ENCODE data around the gene PODXL2. TPM values are rescaled to one million over a fixed set of nuclear protein-coding genes. Genes with fewer than 3 reads are reported as not detected.
A peak's percentile ranks its signal among the peaks of the same experiment; 100 is the strongest.

PODXL2 gene
- total RNA-seq, 2 donors from 2014 or later, result 8.3 to 14.2 TPM

- intact Hi-C loops (cut with DNase I), result no loop called here
- no peaks in the 10 kb centered on the region for H3K4me1 ChIP-seq
- DNase-seq (peak in 1 of 4 donors; percentile 3), ATAC-seq (no peak)
- WGBS, 2 donors, result 60 to 90% methylated on average over 2 to 3 of the region's 5 CpGs
- no peak overlapping the region for H3K4me3 ChIP-seq
- peak overlapping the region in 1 of 4 donors; percentile 1 for H3K27ac ChIP-seq
- TF ChIP-seq CTCF (IDR thresholded peaks at IDR 0.05), result no peak
- no peak for TF ChIP-seq POLR2A (IDR thresholded peaks at IDR 0.05)
- no peaks in the 10 kb centered on the region for H3K27me3 ChIP-seq
- no peaks in the 10 kb centered on the region for H3K36me3 ChIP-seq (replicated peaks in 1 of 2; ENCODE audit: insufficient read depth in 1 of 2, low read depth in 2 of 2)
- no peaks in the 10 kb centered on the region for H3K9me3 ChIP-seq
These were observed 85.9 kb downstream of the PODXL2 start for GRCh38 chr3:127714866-127715265.

- H3K36me3 ChIP-seq (replicated peaks in 1 of 2; ENCODE audit: insufficient read depth in 1 of 2, low read depth in 2 of 2), result no peaks in the 10 kb centered on the region
- no peak overlapping the region for H3K4me3 ChIP-seq
- H3K27me3 ChIP-seq, result no peaks in the 10 kb centered on the region
- DNase-seq (peak in 1 of 4 donors; percentile 1), ATAC-seq (no peak)
- H3K4me1 ChIP-seq, result peaks cover 3% of the 10 kb centered on the region
- intact Hi-C loops (cut with DNase I), result no loop called here
- H3K9me3 ChIP-seq, result no peaks in the 10 kb centered on the region
- TF ChIP-seq CTCF (IDR thresholded peaks at IDR 0.05) (no peak), POLR2A (IDR thresholded peaks at IDR 0.05) (no peak)
- 44 to 54% methylated on average over 8 of the region's 8 CpGs for WGBS, 2 donors
- H3K27ac ChIP-seq, result no peak overlapping the region
These were observed 86.5 kb downstream of the PODXL2 start for GRCh38 chr3:127715532-127715931.

GRCh38 chr3:127716384-127716783 lies 87.4 kb downstream of the PODXL2 start:
- Histone ChIP-seq H3K27ac (no peak overlapping the region), H3K4me3 (no peak overlapping the region), H3K27me3 (no peaks in the 10 kb centered on the region), H3K4me1 (peaks cover 10% of the 10 kb centered on the region), H3K36me3 (replicated peaks in 1 of 2; ENCODE audit: insufficient read depth in 1 of 2, low read depth in 2 of 2) (no peaks in the 10 kb centered on the region), H3K9me3 (no peaks in the 10 kb centered on the region)
- DNase-seq (peak in 1 of 4 donors; percentile 1), ATAC-seq (no peak)
- TF ChIP-seq POLR2A (IDR thresholded peaks at IDR 0.05) (no peak), CTCF (IDR thresholded peaks at IDR 0.05) (no peak)
- intact Hi-C loops (cut with DNase I), result no loop called here
- 76 to 80% methylated on average over 6 of the region's 6 CpGs for WGBS, 2 donors

- H3K4me3 ChIP-seq, result no peak overlapping the region
- TF ChIP-seq CTCF (IDR thresholded peaks at IDR 0.05) (no peak), POLR2A (IDR thresholded peaks at IDR 0.05) (no peak)
- H3K27me3 ChIP-seq, result no peaks in the 10 kb centered on the region
- ATAC-seq, result no peak
- DNase-seq, result peak in 1 of 4 donors; percentile 8
- intact Hi-C loops (cut with DNase I), result no loop called here
- H3K4me1 ChIP-seq, result peaks cover 10% of the 10 kb centered on the region
- no peak overlapping the region for H3K27ac ChIP-seq
- 68 to 69% methylated on average over 13 to 14 of the region's 14 CpGs for WGBS, 2 donors
- H3K36me3 ChIP-seq (replicated peaks in 1 of 2; ENCODE audit: insufficient read depth in 1 of 2, low read depth in 2 of 2), result no peaks in the 10 kb centered on the region
- H3K9me3 ChIP-seq, result no peaks in the 10 kb centered on the region
These were observed 88.6 kb downstream of the PODXL2 start for GRCh38 chr3:127717357-127718244.
